ENCODE results near the gene LPAR3. TPM values are rescaled to one million over a fixed set of nuclear protein-coding genes. Genes with fewer than 3 reads are reported as not detected.

The LPAR3 gene
- total RNA-seq, 1 experiment from 2014 or later: not detected

GRCh38 chr1:84809023-84809422, 84.0 kb downstream of the LPAR3 start:
- BruUV-seq (replicated peaks): no TSS peak

GRCh38 chr1:84803604-84804003, 89.4 kb downstream of the LPAR3 start:
- POLR2A ChIA-PET (ENCODE audit: unreplicated experiment): interaction anchor here (0.5 kb wide), 1 partner anchor 10 kb away, joined by 3 read pairs; no protein-coding TSS in a partner anchor
- no peak for DNase-seq
- Histone ChIP-seq H3K4me3 (no peak overlapping the region), H4K20me1 (ENCODE audit: insufficient read depth) (no peaks in the 10 kb centered on the region), H3K9me2 (ENCODE audit: insufficient read depth) (no peaks in the 10 kb centered on the region), H3K27ac (no peak overlapping the region), H3K4me1 (replicated peaks; ENCODE audit: insufficient read depth) (no peaks in the 10 kb centered on the region), H2AFZ (no peak overlapping the region), H3K79me2 (ENCODE audit: low read depth) (no peaks in the 10 kb centered on the region), H3F3A (ENCODE audit: insufficient read depth, low read depth) (no peaks in the 10 kb centered on the region), H3K9me3 (ENCODE audit: insufficient read depth, low read depth) (no peaks in the 10 kb centered on the region; the same call in 1 of the 2 replicates), H3K36me3 (ENCODE audit: low read depth) (no peaks in the 10 kb centered on the region), H3K4me2 (no peak overlapping the region), H3K27me3 (ENCODE audit: insufficient read depth, low read depth) (no peaks in the 10 kb centered on the region)
- CTCF ChIA-PET: no interaction called here
- intact Hi-C loops (cut with micrococcal nuclease; ENCODE audit: unreplicated experiment): no loop called here
- no peak for TF ChIP-seq EZH2 (IDR thresholded peaks at IDR 0.05; ENCODE audit: low read depth)
- TF ChIP-seq CTCF (conservative IDR thresholded peaks at IDR 0.05): no peak
- BruUV-seq (replicated peaks): no TSS peak

More at GRCh38 chr1:84809023-84809422, 84.0 kb downstream of the LPAR3 start:
- H3K4me1 ChIP-seq (replicated peaks; ENCODE audit: insufficient read depth): no peaks in the 10 kb centered on the region
- no peaks in the 10 kb centered on the region for H3K36me3 ChIP-seq (ENCODE audit: low read depth)
- H2AFZ ChIP-seq: no peak overlapping the region
- H3K9me2 ChIP-seq (ENCODE audit: insufficient read depth): no peaks in the 10 kb centered on the region
- no peaks in the 10 kb centered on the region for H3K27me3 ChIP-seq (ENCODE audit: insufficient read depth, low read depth)
- ChIA-PET CTCF (no interaction called here), POLR2A (ENCODE audit: unreplicated experiment) (no interaction called here)
- intact Hi-C loops (cut with micrococcal nuclease; ENCODE audit: unreplicated experiment): no loop called here
- H3K79me2 ChIP-seq (ENCODE audit: low read depth): no peaks in the 10 kb centered on the region
- H3K4me2 ChIP-seq: no peak overlapping the region
- DNase-seq: no peak
- H3F3A ChIP-seq (ENCODE audit: insufficient read depth, low read depth): no peaks in the 10 kb centered on the region
- no peaks in the 10 kb centered on the region for H4K20me1 ChIP-seq (ENCODE audit: insufficient read depth)
- TF ChIP-seq EZH2 (IDR thresholded peaks at IDR 0.05; ENCODE audit: low read depth): no peak
- no peak for TF ChIP-seq CTCF (conservative IDR thresholded peaks at IDR 0.05)
- H3K27ac ChIP-seq: no peak overlapping the region
- no peaks in the 10 kb centered on the region for H3K9me3 ChIP-seq (ENCODE audit: insufficient read depth, low read depth)
- no peak overlapping the region for H3K4me3 ChIP-seq

- no TSS peak for BruUV-seq (replicated peaks)
- H3K4me2 ChIP-seq: no peak overlapping the region
- H2AFZ ChIP-seq: 0 out of 2 replicates have a peak overlapping the region, but pooled peaks have one; percentile 35
- no peaks in the 10 kb centered on the region for H3K9me2 ChIP-seq (ENCODE audit: insufficient read depth)
- no peaks in the 10 kb centered on the region for H3K79me2 ChIP-seq (ENCODE audit: low read depth)
- CTCF ChIA-PET: interaction anchor here (0.6 kb wide), 1 partner anchor 23 kb away, joined by 3 read pairs; no protein-coding TSS in a partner anchor
- POLR2A ChIA-PET (ENCODE audit: unreplicated experiment): no interaction called here
- no peaks in the 10 kb centered on the region; the same call in 1 of the 2 replicates for H3K9me3 ChIP-seq (ENCODE audit: insufficient read depth, low read depth)
- intact Hi-C loops (cut with micrococcal nuclease; ENCODE audit: unreplicated experiment): no loop called here
- no peaks in the 10 kb centered on the region for H3F3A ChIP-seq (ENCODE audit: insufficient read depth, low read depth)
- H3K27me3 ChIP-seq (ENCODE audit: insufficient read depth, low read depth): no peaks in the 10 kb centered on the region
- TF ChIP-seq CTCF (conservative IDR thresholded peaks at IDR 0.05) (no peak), EZH2 (IDR thresholded peaks at IDR 0.05; ENCODE audit: low read depth) (no peak)
- H3K27ac ChIP-seq: no peak overlapping the region
- H3K4me3 ChIP-seq: no peak overlapping the region
- no peaks in the 10 kb centered on the region for H4K20me1 ChIP-seq (ENCODE audit: insufficient read depth)
- no peaks in the 10 kb centered on the region for H3K4me1 ChIP-seq (replicated peaks; ENCODE audit: insufficient read depth)
- H3K36me3 ChIP-seq (ENCODE audit: low read depth): no peaks in the 10 kb centered on the region
- no peak for DNase-seq
Measured at GRCh38 chr1:84802567-84803232, 90.3 kb downstream of the LPAR3 start.

Measured in PC-9 (cell line).